ENCODE data around the gene PRUNE1. TPM values are rescaled to one million over a fixed set of nuclear protein-coding genes. Genes with fewer than 3 reads are reported as not detected.

PRUNE1 gene
- total RNA-seq, 1 experiment from 2014 or later: 30.7 TPM

GRCh38 chr1:150999926-151000325 lies 8.3 kb upstream of the PRUNE1 start:
- no peaks in the 10 kb centered on the region for H3K79me2 ChIP-seq (ENCODE audit: low read depth)
- intact Hi-C loops (cut with micrococcal nuclease; ENCODE audit: unreplicated experiment): loop anchor here (5.0 to 10.0 kb wide), 2 partner anchors 185 to 438 kb away; no protein-coding TSS in a partner anchor
- peaks cover 3% of the 10 kb centered on the region; the same call in 1 of the 2 replicates for H3F3A ChIP-seq (ENCODE audit: insufficient read depth, low read depth)
- CTCF ChIA-PET: no interaction called here
- no peaks in the 10 kb centered on the region for H3K27me3 ChIP-seq (ENCODE audit: insufficient read depth, low read depth)
- BruUV-seq (replicated peaks): no TSS peak
- H3K4me1 ChIP-seq (replicated peaks; ENCODE audit: insufficient read depth): peaks cover 24% of the 10 kb centered on the region
- no peak overlapping the region for H2AFZ ChIP-seq
- no peaks in the 10 kb centered on the region for H3K9me3 ChIP-seq (ENCODE audit: insufficient read depth, low read depth)
- no peaks in the 10 kb centered on the region for H3K9me2 ChIP-seq (ENCODE audit: insufficient read depth)
- TF ChIP-seq CTCF (conservative IDR thresholded peaks at IDR 0.05) (no peak), EZH2 (IDR thresholded peaks at IDR 0.05; ENCODE audit: low read depth) (no peak)
- H3K27ac ChIP-seq: no peak overlapping the region
- H3K4me3 ChIP-seq: no peak overlapping the region
- H3K36me3 ChIP-seq (ENCODE audit: low read depth): no peaks in the 10 kb centered on the region
- H4K20me1 ChIP-seq (ENCODE audit: insufficient read depth): no peaks in the 10 kb centered on the region
- no peak for DNase-seq
- POLR2A ChIA-PET (ENCODE audit: unreplicated experiment): no interaction called here
- no peak overlapping the region for H3K4me2 ChIP-seq

DNA sequence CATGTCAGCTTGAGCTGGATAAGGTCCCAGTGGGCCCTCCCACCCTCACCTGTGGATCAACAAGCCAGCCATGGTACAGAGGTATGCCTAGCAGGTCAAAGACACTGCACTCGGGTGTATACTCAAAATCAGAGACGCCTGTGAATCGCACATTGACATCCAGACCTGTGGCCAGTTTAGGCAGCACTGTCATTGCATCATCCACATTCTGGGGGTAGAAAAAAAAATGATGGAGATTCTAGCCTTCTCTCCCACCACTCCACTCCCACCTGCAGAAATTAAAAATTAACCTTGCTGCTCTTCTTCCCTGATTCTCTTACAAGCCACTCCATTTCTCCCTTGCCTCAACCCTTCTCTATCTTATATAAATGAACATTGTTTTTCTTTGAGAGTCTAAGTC lies 7.8 kb upstream of the PRUNE1 start:
- BruUV-seq (replicated peaks): no TSS peak
- CTCF ChIA-PET: no interaction called here

GRCh38 chr1:151001602-151002001 lies 6.6 kb upstream of the PRUNE1 start:
- Histone ChIP-seq H3K27ac (no peak overlapping the region), H4K20me1 (ENCODE audit: insufficient read depth) (no peaks in the 10 kb centered on the region), H3K36me3 (ENCODE audit: low read depth) (no peaks in the 10 kb centered on the region), H3K4me2 (no peak overlapping the region), H3K4me1 (replicated peaks; ENCODE audit: insufficient read depth) (peaks cover 36% of the 10 kb centered on the region), H3K4me3 (no peak overlapping the region), H2AFZ (no peak overlapping the region), H3K79me2 (ENCODE audit: low read depth) (no peaks in the 10 kb centered on the region), H3K9me2 (ENCODE audit: insufficient read depth) (no peaks in the 10 kb centered on the region), H3K27me3 (ENCODE audit: insufficient read depth, low read depth) (no peaks in the 10 kb centered on the region), H3F3A (ENCODE audit: insufficient read depth, low read depth) (peaks cover 16% of the 10 kb centered on the region), H3K9me3 (ENCODE audit: insufficient read depth, low read depth) (no peaks in the 10 kb centered on the region)
- no peak for DNase-seq
- intact Hi-C loops (cut with micrococcal nuclease; ENCODE audit: unreplicated experiment): no loop called here
- no peak for TF ChIP-seq EZH2 (IDR thresholded peaks at IDR 0.05; ENCODE audit: low read depth)
- TF ChIP-seq CTCF (conservative IDR thresholded peaks at IDR 0.05): no peak
- BruUV-seq (replicated peaks): no TSS peak
- ChIA-PET CTCF (interaction anchor here (0.6 kb wide), 1 partner anchor 27 kb away, joined by 5 read pairs; the partner anchor contains the start of gene CERS2), POLR2A (ENCODE audit: unreplicated experiment) (interaction anchor here (0.6 to 0.7 kb wide), 2 partner anchors 304 to 742 kb away, joined by 4 read pairs; partner anchors contain the start of gene GOLPH3L)

More for the DNA sequence above, 7.8 kb upstream of the PRUNE1 start:
- Histone ChIP-seq H2AFZ (no peak overlapping the region), H3K27me3 (ENCODE audit: insufficient read depth, low read depth) (no peaks in the 10 kb centered on the region), H3F3A (ENCODE audit: insufficient read depth, low read depth) (peaks cover 4% of the 10 kb centered on the region), H3K36me3 (ENCODE audit: low read depth) (no peaks in the 10 kb centered on the region), H3K4me1 (replicated peaks; ENCODE audit: insufficient read depth) (peaks cover 29% of the 10 kb centered on the region), H3K9me2 (ENCODE audit: insufficient read depth) (no peaks in the 10 kb centered on the region), H3K79me2 (ENCODE audit: low read depth) (no peaks in the 10 kb centered on the region), H3K4me2 (no peak overlapping the region), H3K27ac (no peak overlapping the region), H4K20me1 (ENCODE audit: insufficient read depth) (no peaks in the 10 kb centered on the region), H3K4me3 (no peak overlapping the region), H3K9me3 (ENCODE audit: insufficient read depth, low read depth) (no peaks in the 10 kb centered on the region)
- TF ChIP-seq CTCF (conservative IDR thresholded peaks at IDR 0.05) (no peak), EZH2 (IDR thresholded peaks at IDR 0.05; ENCODE audit: low read depth) (no peak)
- POLR2A ChIA-PET (ENCODE audit: unreplicated experiment): no interaction called here
- intact Hi-C loops (cut with micrococcal nuclease; ENCODE audit: unreplicated experiment): no loop called here
- DNase-seq: no peak
